SHP77 treated with DMSO at 0.1 percent for 48 hours (cell line): ENCODE measurements around the gene NOTCH1.
"Not testable (repeated sequence)": the region's sequence is repeated elsewhere in the genome, so short reads cannot be mapped to it uniquely, and the experiment has no call there.

Experiments
- DNase-seq: peaks from one replicate; lab custom pipeline; 2025; lab: John Stamatoyannopoulos, UW

Gene NOTCH1

DNA sequence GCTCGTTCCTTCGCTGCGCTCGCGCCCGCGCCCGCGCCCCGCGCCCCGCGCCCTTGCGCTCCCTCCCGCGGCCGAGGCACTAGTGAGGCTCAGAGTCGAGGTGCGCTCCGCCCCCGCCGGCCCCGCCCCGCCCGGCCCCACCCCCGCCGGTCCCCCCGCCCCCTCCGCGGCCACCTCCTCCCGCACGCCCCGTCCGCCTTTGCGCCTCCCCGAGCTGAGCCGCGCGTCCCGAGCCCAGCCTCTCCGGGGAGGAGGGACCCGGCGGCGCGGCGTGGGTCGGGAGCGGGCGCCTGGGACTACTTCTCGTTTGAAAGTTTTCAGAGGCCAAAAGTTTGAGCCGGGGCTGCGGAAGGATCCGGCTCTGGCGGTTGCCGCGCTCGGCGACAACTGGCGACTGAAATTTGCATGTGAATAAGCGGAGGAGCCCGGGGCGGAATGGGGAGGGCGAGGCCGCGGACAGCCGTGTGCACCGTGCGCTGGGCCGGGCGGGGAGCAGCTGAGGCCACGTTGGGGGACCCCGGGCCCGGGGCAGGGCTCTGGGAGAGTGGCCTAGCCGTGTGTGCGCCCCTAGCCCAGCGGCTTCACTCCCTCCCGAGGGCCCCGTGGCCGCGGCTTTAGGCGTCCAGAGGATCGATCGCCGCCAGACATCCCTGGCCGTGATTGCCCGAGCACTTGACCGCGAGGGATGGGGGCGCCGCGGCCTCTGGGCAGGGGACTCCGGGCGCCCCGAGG lies at the start of gene NOTCH1:
TSS of gene NOTCH1 (minus strand) at position 84 of the 732 bp plus-strand sequence. CDS start 262 bp downstream, outside the sequence.
- no peak for DNase-seq

DNA sequence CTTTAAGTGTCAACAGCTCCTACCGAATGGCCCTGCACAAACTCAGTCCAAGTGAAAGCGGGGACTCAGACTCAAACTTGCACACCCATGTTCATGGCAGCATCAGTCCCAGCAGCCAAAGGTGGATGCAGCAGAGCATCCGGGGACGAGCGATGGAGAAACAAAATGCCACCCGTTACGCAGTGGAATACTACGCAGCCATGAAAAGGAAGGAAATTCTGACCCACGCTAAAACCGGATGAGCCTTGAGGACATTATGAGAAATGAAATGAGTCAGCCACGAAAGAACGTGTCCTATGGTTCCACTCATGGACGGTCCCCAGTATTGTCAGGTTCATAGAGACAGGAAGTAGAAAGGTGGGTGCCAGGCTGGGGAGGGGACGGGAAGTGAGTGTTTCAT lies 48.6 kb upstream of the NOTCH1 start:
- DNase-seq, result no peak

DNA sequence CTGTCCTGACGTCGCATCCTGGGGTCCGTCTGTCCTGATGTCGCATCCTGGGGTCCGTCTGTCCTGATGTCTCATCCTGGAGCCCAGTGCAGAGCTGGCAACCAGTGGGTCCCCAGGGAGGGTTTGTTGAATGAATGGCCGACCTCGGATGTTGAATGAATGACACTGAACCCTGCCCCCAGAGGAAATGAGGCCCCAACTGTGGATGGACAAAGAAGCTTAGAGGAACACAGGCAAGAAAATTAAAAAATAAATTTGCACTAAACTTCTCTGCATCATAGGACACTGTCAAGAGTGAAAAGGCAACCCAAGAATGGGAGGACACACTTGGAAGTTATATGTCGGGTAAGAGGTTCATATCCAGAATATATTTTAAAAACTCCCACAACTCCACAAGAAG lies 47.7 kb upstream of the NOTCH1 start:
- DNase-seq, result no peak

DNA sequence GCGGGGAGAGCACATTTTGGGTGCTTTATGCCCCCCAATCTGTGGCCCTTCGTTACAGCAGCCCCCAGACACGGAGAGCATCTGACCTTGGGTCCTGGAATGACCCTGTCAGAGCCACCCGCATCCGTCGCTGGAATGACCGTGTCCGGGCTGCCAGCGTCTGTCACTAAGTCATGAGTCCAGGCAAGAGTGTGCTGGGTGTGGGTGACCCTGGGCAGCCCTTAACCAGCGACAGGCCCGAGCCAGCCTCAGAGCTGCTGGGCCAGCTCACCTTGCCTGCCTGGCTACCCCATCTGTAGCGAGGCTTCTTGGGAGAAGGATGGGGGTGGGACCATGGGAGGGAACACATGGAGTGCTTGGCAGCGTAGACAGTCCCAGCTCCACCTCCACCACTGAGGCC lies 46.8 kb upstream of the NOTCH1 start:
- no peak for DNase-seq

DNA sequence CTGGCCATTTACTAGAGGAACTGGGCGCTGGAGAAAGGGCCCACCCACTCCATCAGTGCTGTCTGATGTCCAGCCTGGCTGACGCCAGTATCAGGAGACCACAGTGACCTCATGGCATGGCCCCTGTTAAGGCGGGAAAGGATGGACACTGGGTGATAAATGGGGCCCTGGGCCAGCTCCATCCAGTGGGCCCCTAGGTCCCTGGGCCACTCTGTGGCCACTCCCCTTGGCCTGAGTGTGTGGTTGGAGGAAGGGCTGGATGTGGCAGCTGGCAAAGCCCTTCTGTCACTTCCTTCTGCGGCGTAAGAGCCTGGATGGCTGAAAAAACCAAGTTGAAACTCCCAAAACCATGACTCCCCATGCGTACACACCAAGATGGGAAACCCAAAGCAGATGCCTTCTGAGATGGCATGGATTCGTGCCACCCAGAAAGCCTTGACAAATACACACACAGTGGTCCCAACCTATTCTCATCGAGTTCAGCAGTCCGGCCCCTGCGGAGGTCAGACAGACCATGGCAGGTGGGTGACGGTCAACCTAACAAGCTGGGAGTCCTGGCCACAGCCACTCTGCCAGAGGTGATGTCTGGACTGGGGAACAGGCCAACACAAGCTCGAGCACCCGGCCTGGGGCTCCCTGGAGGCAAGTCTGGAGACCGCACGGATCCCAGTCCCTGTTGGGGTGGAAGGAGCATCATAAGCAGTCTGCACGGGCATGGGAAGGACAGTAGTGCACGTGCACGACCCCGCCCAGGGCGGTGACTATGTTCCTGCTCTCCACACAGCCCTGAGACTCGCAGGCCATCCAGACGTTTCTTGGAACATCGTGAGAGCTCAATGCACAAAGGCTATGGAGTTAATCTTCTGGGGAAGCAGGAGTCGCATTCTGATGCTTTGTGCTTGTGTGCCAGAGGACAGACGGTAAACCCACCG lies 45.2 kb upstream of the NOTCH1 start:
- DNase-seq, result no peak

DNA sequence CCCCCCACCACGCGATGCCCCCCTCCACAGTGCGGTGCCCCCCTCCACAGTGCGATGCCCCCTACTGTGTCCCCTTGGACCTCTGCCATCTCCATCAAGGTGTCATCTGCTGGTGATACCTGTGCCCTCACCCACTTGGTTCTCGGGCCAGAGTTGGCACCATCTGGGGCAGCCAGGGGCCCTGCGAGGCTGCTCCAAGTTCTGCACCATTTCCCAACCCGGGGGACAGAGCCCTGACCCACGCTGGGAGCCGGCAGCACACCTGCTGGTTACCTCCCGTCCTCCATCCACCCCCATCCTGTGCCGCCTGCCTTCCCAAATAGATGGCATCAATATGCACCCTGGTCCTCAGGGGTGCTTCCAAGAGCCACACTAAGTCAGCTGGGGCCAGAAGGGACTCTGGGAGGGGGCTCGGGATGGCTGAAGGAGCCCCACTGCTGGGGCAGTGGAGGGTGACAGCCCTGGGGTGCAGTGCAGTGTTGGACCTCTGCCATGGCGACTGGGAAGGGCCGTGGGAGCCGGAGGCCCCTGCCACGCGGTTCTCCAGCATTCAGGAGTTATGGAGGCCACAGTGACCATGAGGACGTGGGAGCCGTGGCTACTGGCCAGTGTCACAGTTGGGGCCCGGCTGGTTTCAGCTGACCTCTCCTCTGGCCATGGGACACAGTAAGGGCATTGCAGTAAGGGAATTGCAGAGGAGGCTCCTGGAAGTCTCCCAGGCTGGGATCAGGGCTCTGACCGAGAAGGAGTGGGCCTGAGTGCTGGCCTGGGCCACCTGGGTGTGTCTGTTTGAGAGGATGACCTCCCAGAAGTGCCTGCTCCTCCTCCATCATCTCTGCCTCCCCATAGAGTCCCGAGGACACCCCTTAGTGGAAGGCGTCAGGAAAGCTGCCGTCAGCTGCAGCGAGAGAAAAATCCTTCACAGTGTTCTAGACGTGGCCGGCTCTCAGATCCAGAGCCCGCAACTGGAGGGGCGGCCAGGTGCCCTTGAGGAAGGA lies 44.2 kb upstream of the NOTCH1 start:
- DNase-seq, result no peak

DNA sequence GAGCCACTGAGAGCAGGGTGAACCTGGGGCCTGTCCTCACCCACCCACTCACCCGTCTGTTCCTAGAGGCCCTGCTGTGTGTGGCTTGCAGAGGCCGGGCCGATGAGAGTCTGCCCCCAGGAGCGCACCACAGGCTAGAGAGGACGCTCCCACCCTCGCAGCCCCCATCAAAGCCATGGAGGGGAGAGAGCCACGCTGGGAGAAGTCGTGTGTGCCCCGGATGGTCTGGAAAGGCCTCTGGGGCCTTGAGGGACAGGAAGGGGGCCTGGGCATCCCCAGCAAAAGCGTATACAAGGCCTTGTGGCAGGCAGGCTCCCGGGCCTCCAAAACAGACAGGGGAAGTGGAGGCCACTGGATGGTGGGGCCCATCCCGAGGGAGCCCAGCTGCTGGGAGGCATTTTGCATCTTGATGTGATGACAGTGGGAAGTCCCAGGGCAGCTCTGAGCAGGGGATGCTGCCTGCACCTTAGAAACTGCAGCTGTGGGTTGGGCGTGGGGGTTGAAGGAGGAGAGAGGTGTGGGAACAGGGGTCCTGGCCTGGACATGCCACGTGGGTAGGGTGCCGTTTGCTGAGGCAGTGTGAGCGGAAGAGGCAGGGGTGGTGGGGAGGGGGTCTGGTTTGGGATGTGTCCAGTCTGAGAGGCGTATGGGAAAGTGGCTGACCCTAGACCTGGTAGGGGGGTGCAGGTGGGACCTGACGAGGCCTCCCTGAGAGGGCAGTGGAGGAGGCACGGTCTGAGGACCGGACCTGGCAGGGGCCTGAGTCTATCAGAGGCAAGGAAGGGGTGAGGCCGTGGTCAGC lies 43.0 kb upstream of the NOTCH1 start:
- no peak for DNase-seq

DNA sequence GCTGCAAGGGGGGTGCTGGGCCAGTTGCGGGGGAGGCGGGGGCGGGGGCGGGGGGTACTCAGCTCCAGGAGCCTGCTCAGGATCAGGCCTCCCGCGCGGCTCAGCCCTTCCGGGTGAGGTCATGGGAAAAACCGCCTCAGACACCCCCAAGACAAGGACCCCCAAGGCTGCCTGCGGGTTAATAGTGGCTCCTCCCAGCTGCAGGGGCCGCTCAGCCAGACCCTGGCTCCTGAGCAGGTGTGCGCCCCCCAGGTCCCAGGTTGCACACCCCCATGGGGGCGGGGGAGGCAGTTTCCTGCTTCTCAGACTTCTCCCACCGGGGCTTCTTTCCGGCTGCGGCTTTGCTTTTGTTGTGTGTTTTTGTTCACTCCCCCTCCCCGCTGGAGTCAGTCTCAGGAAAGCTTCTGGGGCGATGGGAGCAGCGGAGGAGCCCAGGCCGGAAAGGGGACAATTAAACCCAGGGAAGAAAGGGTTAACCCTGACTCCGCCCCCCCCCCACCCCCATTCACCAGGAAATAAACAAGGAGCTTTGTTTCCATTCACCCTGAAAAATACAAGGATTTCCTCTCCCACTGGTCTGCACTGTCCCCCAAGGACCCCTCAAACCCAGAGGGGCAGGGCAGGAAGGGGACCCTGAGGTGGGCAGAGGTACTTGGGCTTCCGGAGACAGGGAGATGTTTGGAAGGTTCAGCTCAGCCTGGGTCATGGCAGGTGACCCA lies 42.3 kb upstream of the NOTCH1 start:
- no peak for DNase-seq

DNA sequence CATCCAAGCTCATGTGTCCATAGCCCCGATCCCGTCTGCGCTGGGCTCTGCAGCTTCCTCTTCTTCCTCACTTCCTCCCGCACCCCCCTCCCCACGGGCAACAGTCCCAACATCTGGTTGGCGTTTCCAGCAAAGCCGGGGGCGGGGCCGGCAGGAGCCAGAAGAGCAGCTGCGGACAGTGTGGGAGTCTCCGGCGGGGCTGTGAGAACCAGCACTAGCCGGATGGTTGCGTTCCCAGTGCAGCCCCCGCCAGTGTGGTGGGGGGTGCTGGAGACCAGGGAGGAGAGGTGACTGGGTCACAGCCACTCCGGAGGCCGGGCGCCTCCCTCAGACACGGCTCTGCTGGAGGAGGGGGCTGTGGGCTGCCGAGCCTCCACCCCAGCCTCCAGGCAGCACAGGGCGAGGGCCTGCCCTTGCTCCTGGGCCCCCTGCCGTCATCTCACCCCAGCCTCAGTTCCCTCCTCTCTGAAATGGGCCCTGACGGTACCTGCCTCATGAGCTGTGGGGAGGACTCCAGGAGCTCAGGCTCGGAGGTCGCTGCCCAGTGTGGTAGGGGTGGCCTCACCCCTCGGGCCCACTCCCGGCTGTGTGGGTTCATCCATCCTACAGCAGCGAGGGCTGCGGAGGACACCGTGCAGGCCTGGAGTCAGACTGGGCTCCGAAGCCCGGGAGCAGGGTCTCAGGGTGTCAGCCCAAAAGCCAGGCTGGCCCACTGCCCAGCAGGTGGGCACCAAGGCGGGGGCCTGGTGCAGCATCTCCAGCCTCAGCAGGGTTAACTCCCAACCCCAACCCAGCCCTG lies 41.5 kb upstream of the NOTCH1 start:
- DNase-seq, result no peak

DNA sequence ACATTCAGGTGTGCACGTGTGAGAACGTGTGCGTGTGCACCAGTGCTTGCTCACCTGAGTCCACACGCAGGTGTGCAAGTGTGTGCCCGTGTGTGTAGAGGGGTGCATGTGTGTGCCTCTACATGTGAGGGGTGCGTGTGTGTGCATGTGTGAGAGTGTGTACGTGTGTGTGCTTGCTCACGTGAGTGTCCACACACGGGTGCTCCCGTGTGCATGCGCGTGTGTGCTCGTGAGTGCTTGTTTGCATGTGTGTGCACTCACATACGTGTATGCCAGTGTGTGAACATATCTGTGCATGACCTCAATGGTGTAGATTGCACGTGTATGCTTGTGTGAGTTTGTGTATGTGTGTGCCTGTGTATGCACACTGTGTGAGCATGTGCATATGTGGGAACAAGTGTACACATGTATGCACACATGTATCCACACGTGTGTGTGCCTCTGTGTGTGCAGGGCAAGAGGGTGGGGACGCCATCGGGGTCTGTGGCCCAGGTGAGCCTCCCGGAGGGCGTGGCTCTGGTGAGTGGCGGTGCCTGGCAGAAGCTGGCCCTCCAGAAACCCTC lies 40.6 kb upstream of the NOTCH1 start:
- no peak for DNase-seq

DNA sequence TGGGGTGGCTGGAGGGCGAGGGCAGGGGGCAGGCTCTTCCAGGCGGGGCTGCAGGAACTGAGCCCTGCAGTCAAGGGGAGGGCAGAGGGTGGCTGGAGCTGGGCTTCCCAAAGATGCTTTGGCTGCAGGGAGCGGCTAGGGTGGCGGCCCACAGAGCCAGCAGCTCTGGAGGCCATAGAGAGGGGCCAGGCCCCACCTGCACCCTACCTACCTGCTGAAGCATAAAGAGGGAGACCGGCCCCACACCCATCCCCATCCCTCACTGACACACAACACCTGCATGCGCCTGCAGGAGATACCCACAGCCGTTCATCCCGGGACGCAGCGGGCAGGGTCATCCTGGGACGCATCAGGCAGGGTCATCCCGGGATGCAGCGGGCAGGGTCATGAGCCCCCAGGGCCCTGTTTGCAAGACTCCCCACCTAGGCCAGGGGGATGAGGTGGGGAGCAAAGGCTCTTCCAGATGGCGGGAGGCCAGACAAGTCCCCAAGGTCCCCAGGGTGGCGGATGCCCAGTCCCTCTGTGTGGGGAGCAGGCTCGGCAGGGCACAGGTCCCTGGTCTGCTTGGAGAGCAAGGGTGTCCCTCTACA lies 39.8 kb upstream of the NOTCH1 start:
- no peak for DNase-seq

DNA sequence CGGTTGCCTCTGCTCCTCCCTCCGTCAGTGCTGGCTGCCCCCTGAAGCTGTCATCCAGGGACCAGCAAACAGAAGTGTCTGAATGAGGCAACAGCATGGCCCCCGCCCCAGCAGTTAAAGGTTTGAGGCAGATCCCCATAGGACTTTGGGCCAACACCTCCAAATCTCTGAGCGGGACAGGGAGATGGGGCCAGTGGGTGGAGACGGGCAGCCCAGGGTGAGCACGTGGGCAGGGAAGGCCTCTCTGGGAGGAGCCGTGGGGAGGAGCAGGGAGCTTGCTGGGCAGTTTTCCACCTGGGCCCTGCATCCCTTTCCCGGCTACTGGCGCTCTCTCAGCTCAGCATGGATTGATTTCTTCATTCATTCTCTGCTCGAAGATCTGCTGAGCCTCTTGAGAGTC lies 39.1 kb upstream of the NOTCH1 start:
- DNase-seq, result no peak

DNA sequence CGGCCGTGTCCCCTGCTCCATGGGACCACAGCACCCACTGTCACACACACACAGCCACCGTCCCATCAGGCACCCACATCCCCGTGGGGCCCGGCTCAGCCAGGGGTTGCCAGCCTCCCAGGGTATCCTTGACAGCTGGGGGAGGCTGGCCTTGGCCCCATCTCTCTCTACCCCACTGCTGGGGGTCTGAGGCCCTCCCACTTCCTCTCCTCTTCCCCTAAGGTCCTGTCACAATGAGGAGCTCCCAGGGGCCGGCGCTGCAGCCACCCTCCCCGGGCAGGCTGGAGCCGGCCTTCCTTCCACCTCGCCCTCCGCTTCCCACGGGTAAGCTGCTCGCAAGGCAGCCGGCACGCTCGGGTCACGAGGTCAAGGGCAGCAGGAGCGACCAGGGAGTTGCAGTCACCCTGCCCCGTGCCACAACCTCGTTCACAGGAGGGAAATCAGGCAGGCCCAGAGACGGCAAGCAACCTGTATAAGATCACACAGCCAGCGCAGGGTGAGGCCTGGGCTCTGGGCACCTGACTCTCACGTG lies 38.6 kb upstream of the NOTCH1 start:
- no peak for DNase-seq

DNA sequence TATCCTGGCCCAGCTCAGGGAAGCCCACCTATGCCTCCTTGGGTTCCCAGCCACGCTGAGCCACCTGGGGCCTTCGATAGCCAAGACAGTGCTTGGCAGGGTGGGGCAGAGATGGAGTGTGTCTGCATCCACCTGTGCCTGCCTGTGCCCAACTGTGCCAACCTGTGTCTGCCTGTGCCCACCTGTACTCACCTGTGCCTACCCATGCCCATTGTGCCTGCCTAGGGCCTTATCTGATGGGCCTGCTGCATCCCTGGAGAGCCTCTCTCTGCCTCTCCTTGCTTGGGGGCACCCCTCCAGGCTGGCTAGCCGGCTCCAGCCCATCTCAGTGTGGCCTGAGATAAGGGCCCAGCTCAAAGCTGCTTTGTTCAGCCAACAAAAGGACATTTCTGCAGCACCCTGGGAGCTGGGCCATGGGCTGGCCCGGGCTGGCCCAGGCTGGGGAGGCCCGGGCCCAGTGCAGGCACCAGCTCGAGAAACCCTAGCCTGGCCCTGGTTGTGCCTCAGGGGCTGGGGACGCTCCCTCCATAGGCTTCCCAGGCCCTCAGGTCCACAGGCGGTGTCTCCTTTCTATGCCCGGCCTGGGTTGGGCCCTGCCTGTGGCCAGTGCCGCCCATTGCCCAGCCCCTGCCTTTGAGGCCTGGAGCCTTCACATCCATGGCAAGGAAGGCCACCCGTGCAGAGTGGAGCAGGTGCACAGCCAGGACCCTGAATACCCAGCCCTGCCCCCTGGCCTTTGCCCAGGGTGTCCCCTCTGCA lies 37.3 kb upstream of the NOTCH1 start:
- DNase-seq, result no peak

DNA sequence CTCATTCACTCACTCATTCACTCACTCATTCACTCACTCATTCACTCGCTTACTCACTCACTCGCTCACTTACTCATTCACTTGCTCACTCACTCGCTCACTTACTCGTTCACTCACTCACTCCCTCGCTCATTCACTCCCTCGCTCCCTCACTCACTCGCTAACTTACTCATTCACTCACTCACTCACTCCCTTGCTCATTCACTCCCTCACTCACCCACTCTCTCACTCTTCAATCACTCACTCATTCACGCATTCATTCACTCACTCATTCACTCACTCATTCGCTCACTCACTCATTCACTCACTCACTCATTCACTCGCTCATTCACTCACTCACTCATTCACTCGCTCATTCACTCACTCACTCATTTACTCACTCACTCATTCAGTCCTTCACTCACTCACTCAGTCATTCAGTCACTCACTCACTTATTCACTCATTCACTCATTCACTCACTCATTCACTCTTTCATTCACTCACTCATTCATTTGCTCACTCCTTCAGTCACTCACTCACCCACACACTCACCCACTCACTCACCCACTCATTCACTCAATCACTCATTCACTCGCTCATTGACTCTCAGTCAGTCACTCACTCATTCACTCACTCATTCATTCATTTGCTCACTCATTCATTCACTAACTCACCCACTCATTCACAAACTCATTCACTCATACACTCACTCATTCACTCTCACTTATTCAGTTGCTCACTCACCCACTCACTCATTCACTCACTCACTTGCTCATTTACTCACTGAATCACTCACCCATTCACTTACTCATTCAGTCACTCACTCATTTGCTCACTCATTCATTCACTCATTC lies 36.0 kb upstream of the NOTCH1 start:
- DNase-seq, result no peak

DNA sequence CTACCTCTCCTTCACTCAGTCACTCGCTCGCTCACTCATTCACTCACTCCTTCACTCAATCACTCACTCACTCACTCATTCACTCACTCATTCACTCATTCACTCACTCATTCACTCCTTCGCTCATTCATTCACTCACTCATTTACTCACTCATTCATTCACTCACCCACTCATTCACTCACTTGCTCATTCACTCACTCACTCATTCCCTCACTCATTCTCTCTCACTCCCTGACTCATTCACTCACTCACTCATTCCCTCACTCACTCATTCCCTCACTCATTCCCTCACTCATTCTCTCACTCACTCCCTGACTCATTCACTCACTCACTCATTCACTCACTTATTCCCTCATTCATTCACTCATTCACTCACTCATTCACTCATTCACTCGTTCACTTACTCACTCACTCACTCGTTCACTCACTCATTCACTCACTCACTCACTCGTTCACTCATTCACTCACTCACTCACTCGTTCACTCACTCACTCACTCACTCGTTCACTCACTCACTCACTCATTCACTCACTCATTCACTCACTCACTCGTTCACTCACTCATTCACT lies 33.9 kb upstream of the NOTCH1 start:
- DNase-seq, result not testable (repeated sequence)
